Effector memory CD4-positive, alpha-beta T cell (primary cell): Measurements from ENCODE around the gene HLA-E.

Source experiments
- DNase-seq, 3 donors: peaks; one replicate each; pipeline ENCODE4 v3.0.0-alpha.2; 2020
- H3K27ac ChIP-seq: 2 replicates; pipeline ENCODE4 v1.7.0; 2013; ENCODE audit warnings: mild to moderate bottlenecking, low read length, moderate library complexity; ENCODE audit not compliant: insufficient read depth, poor library complexity, severe bottlenecking
- H3K27me3 ChIP-seq: replicated peaks from 2 replicates; pipeline ENCODE4 v1.7.0; 2013; ENCODE audit warnings: mild to moderate bottlenecking, low read length; ENCODE audit not compliant: insufficient read depth, control insufficient read depth, poor library complexity, severe bottlenecking
- H3K36me3 ChIP-seq: 2 replicates; pipeline ENCODE4 v1.7.0; 2013; ENCODE audit warnings: mild to moderate bottlenecking, low read length, moderate library complexity; ENCODE audit not compliant: control insufficient read depth, insufficient read depth
- H3K4me1 ChIP-seq: 2 replicates; pipeline ENCODE4 v1.7.0; 2013; ENCODE audit warnings: low read length, mild to moderate bottlenecking; ENCODE audit not compliant: control insufficient read depth, insufficient read depth, poor library complexity, severe bottlenecking
- H3K4me3 ChIP-seq: 2 replicates; pipeline ENCODE4 v1.7.0; 2013; ENCODE audit warnings: low read length, low read depth, mild to moderate bottlenecking; ENCODE audit not compliant: insufficient read depth, poor library complexity, severe bottlenecking
- H3K9me3 ChIP-seq: 2 replicates; pipeline ENCODE4 v1.7.0; 2013; ENCODE audit warnings: mild to moderate bottlenecking, low read length, moderate library complexity; ENCODE audit not compliant: control insufficient read depth
- total RNA-seq, 3 donors: gene quantifications; one replicate each; lab custom pipeline; 2026; lab: John Stamatoyannopoulos, UW

HLA-E gene
- 1,918 to 2,349 (median 2,324) reads per million in 3 donors for total RNA-seq

GRCh38 chr6:30489081-30490025 lies at the start of gene HLA-E:
Gene HLA-E (plus strand): TSS chr6:30489509. CDS start chr6:30489532, 23 bp downstream.
- Histone ChIP-seq H3K27ac (peak within 1 kb of the TSS; percentile 97), H3K4me3 (peak within 1 kb of the TSS; percentile 99), H3K27me3 (no peaks in the 10 kb centered on the region), H3K4me1 (peaks cover 30% of the 10 kb centered on the region), H3K36me3 (peaks cover 42% of the 10 kb centered on the region), H3K9me3 (no peaks in the 10 kb centered on the region)
- peak; percentile 85 to 88 (median 86) for DNase-seq

- Histone ChIP-seq H3K9me3 (no peaks in the 10 kb centered on the region), H3K36me3 (no peaks in the 10 kb centered on the region), H3K27me3 (peaks cover 33% of the 10 kb centered on the region), H3K4me1 (no peaks in the 10 kb centered on the region), H3K4me3 (no peak overlapping the region), H3K27ac (no peak overlapping the region)
- no peak for DNase-seq
These were observed 48.1 kb upstream of the HLA-E start for GRCh38 chr6:30441171-30441570.

DNA sequence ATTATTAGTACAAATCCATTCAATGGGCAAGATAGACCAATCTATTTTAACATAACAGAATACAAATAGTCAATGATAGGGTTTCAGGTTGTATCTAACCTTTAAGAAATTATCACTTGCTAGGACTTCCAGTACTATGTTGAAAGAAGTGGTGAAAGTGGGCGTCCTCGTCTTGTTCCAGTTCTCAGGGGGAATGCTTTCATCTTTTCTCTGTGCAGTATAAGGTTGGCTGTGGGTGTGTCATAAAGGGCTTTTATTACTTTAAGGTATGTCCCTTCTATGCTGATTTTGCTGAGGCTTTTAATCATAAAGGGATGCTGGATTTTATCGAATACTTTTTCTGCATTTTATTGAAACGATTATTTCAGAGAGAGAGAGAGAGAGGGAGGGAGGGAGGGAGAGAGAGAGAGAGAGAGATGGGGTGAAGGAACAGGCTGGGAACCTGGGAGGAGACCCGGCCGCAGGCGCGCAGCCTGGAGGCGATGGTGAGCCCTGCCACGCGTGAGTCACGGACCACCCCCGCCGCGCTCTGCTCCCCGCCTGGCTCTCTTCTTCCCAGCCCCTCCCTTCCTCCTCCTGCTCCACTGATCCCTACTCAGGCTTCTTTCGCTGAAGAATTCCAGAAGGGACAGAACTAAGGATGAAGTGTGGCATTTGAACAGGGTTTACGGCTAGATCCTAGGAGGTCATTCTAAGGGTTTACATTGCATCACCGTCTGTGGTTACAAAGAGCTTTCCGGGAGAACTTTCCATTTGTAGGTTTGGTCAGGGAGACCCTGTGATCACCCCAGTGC lies 45.5 kb upstream of the HLA-E start:
- Histone ChIP-seq H3K4me1 (no peaks in the 10 kb centered on the region), H3K27ac (no peak overlapping the region), H3K9me3 (no peaks in the 10 kb centered on the region), H3K27me3 (peaks cover 38% of the 10 kb centered on the region), H3K4me3 (no peak overlapping the region), H3K36me3 (no peaks in the 10 kb centered on the region)
- no peak for DNase-seq

DNA sequence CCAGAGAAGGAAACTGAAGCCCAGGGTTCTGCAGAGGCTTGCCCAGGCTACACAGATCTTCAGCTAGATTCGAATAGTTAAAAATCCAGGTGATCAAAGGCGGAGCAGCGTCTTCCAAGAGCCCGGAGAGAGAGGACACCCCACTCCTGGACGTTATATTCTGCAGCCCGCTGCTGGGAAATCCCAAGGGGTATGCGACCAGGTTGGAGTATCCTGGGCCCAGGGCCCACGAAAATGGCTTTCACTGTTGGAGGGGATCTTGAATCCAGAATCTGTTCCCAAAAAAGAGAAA lies 44.9 kb upstream of the HLA-E start:
- Histone ChIP-seq H3K9me3 (no peaks in the 10 kb centered on the region), H3K36me3 (no peaks in the 10 kb centered on the region), H3K27ac (no peak overlapping the region), H3K4me3 (no peak overlapping the region), H3K27me3 (peaks cover 38% of the 10 kb centered on the region), H3K4me1 (no peaks in the 10 kb centered on the region)
- no peak for DNase-seq

DNA sequence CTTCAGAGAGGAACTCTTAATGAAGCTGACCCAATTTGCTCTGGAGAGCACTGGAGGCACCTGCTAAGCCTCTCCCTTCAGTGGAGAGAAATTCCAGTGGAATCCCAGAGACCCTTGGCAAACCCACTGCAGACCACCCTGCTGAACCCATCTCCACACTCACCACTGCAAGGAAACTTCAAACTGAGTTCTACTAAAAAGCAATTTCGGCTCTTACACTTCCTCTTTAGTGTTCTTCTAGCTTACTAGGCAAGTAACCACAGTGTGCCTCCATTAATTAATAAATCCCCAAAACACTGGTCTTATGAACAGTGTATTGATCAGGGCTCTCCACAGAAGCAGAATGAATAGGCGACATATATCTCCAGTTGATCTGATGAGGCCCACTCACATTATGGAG lies 43.0 kb upstream of the HLA-E start:
- peaks cover 14% of the 10 kb centered on the region for H3K4me1 ChIP-seq
- H3K27me3 ChIP-seq, result peaks cover 38% of the 10 kb centered on the region
- H3K9me3 ChIP-seq, result no peaks in the 10 kb centered on the region
- no peaks in the 10 kb centered on the region for H3K36me3 ChIP-seq
- DNase-seq, result no peak
- H3K4me3 ChIP-seq, result no peak overlapping the region
- no peak overlapping the region for H3K27ac ChIP-seq

DNA sequence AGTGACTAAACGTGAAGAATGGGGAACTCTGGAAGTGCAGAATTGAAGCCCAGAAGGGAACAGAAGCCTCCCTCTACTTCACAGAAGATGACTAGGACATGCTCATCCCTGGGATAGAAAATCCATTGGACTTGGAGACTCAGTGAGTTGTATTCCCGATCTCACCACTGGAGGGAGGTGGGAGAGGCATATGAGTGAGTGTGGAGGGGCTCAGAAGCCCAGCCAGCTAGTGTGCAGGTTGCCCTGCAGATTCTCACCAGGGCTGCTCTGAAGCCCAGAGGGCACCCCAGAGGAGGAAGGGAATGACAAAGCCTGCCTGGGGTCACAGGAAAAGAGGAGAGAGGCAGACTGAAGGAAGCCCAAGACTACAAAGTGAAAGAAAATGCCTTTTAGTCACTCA lies 42.1 kb upstream of the HLA-E start:
- DNase-seq, result no peak

DNA sequence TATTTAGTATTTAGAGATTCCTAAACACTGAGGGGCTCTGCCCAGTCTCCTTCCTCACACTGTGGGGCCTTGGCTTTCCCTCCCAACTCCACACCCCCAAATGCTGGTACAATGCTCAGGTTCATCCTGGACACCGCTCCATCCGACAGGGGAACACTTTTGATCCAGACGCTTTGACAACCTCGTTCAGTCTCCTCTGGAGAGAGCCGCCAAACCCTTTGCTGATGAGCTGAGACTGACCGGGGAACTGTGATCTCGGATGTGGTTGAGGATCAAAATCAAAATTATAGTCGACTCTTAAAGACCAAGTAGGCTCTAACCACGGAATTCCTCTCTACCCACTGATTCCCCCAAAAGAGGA lies 38.8 kb upstream of the HLA-E start:
- Histone ChIP-seq H3K27me3 (peaks cover 40% of the 10 kb centered on the region), H3K4me1 (peaks cover 35% of the 10 kb centered on the region), H3K4me3 (peak overlapping the region; percentile 37)

More for the DNA sequence above, 42.1 kb upstream of the HLA-E start:
- peaks cover 39% of the 10 kb centered on the region for H3K27me3 ChIP-seq
- peaks cover 23% of the 10 kb centered on the region for H3K4me1 ChIP-seq
- H3K27ac ChIP-seq, result no peak overlapping the region
- H3K9me3 ChIP-seq, result no peaks in the 10 kb centered on the region
- no peak overlapping the region for H3K4me3 ChIP-seq
- H3K36me3 ChIP-seq, result no peaks in the 10 kb centered on the region

GRCh38 chr6:30450909-30451841 lies 38.1 kb upstream of the HLA-E start:
- no peaks in the 10 kb centered on the region for H3K36me3 ChIP-seq
- H3K4me3 ChIP-seq, result peak overlapping the region; percentile 37
- H3K4me1 ChIP-seq, result peaks cover 35% of the 10 kb centered on the region
- peaks cover 41% of the 10 kb centered on the region for H3K27me3 ChIP-seq
- no peak overlapping the region for H3K27ac ChIP-seq
- DNase-seq, result peak in 2 of 3 donors; percentile 32 to 48
- no peaks in the 10 kb centered on the region for H3K9me3 ChIP-seq

More for the DNA sequence above, 38.8 kb upstream of the HLA-E start:
- no peak overlapping the region for H3K27ac ChIP-seq
- no peak for DNase-seq
- no peaks in the 10 kb centered on the region for H3K9me3 ChIP-seq
- no peaks in the 10 kb centered on the region for H3K36me3 ChIP-seq

DNA sequence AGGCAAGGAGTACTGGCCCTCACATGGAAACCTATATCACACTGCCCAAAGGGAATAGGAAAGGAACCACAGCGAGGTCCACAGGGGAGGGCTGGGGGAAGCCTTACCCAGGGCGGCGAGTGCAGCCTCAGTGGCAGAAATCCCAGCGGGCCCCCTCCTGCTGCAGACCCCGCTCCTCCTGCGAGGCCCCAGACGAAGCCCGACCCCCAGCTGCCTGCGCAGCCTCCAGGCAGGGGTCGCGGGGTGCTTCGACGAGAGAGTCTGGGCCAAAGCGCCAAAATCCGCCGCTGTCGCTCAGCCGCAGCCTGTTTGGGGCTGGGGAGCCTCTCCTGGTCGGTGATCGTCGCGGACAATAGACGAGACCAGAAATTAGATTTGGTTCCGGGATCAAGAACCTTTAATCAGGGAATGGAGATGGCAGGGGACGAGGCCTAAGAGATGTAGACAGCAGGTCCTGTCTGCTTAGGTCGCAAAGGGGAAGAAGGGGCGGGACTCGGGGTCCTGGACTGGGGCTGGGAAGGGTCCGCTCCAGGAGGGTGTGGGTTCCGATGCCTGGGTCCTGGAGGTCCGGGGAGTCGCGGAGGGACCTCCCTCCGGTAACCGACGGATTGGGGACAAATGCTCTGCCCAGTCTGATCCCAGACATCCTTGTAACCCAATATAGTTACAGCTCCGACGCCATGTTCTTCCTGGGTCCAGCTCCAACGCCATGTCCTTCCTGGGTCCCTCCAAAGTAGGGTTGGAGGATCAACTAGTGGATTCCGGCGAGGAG lies 36.4 kb upstream of the HLA-E start:
- no peak overlapping the region for H3K27ac ChIP-seq
- peaks cover 35% of the 10 kb centered on the region for H3K4me1 ChIP-seq
- H3K9me3 ChIP-seq, result no peaks in the 10 kb centered on the region
- H3K4me3 ChIP-seq, result peak overlapping the region; percentile 16
- H3K27me3 ChIP-seq, result peaks cover 49% of the 10 kb centered on the region
- no peaks in the 10 kb centered on the region for H3K36me3 ChIP-seq
- no peak for DNase-seq
